ENCODE measurements around the gene CERS1.

- no peak for TF ChIP-seq CTCF (IDR thresholded peaks at IDR 0.05; ENCODE audit: borderline replicate concordance, extremely low read depth, low read length, poor library complexity, severe bottlenecking)
- no peak for TF ChIP-seq EZH2 (IDR thresholded peaks at IDR 0.05; ENCODE audit: borderline replicate concordance, low read depth, low read length, severe bottlenecking)
These were observed 473 bp upstream of the CERS1 start for GRCh38 chr19:18896421-18896841.

Data from DND-41 (cell line).